LHCN-M2 (cell line): ENCODE results near the gene GGT1. TPM values are rescaled to one million over a fixed set of nuclear protein-coding genes. Genes with fewer than 3 reads are reported as not detected.
"Not testable (repeated sequence)": the region's sequence is repeated elsewhere in the genome, so short reads cannot be mapped to it uniquely, and the experiment has no call there.

ENCODE experiments used
- DNase-seq: peaks from one replicate; pipeline ENCODE4 v3.0.0-alpha.2; 2012; ENCODE audit warnings: low read depth
- total RNA-seq: library from RNA; depleted of rRNA; stranded (reverse); fragments of >200 nt; gene quantifications from 2 replicates; pipeline ENCODE4 v1.2.3, GENCODE V29; 2014

The GGT1 gene
- total RNA-seq, 1 experiment from 2014 or later = 1.1 TPM

GRCh38 chr22:24595863-24596262 is 7.1 kb upstream of the GGT1 start:
- DNase-seq = no peak

- not testable (repeated sequence) for DNase-seq
Observed at GRCh38 chr22:24597076-24597475, 5.9 kb upstream of the GGT1 start.

- DNase-seq = no peak
Observed at GRCh38 chr22:24599514-24599913, 3.5 kb upstream of the GGT1 start.

- not testable (repeated sequence) for DNase-seq
Observed at GRCh38 chr22:24599958-24600715, 2.9 kb upstream of the GGT1 start.

GRCh38 chr22:24601217-24602104 is 1.5 kb upstream of the GGT1 start:
- DNase-seq = no peak

GRCh38 chr22:24602105-24602749 is 766 bp upstream of the GGT1 start:
- DNase-seq = not testable (repeated sequence)

GRCh38 chr22:24603770-24604629 is 1.0 kb downstream of the GGT1 start:
- DNase-seq = not testable (repeated sequence)

- not testable (repeated sequence) for DNase-seq
Observed at GRCh38 chr22:24606340-24606739, 3.3 kb downstream of the GGT1 start.

- DNase-seq = not testable (repeated sequence)
Observed at GRCh38 chr22:24607429-24607983, 4.5 kb downstream of the GGT1 start.

GRCh38 chr22:24608327-24608726 is 5.3 kb downstream of the GGT1 start:
- DNase-seq = not testable (repeated sequence)

GRCh38 chr22:24609888-24610287 is 6.9 kb downstream of the GGT1 start:
- DNase-seq = not testable (repeated sequence)

- DNase-seq = not testable (repeated sequence)
Observed at GRCh38 chr22:24614794-24615193, 11.8 kb downstream of the GGT1 start.

GRCh38 chr22:24621244-24621643 is 18.3 kb downstream of the GGT1 start:
- not testable (repeated sequence) for DNase-seq

- not testable (repeated sequence) for DNase-seq
Observed at GRCh38 chr22:24622596-24622995, 19.6 kb downstream of the GGT1 start.

- not testable (repeated sequence) for DNase-seq
Observed at GRCh38 chr22:24627911-24628310, 24.9 kb downstream of the GGT1 start.

- DNase-seq = peak; percentile 1
Observed at GRCh38 chr22:24629069-24629468, 26.1 kb downstream of the GGT1 start.

GRCh38 chr22:24630812-24631427 is 27.9 kb downstream of the GGT1 start:
- not testable (repeated sequence) for DNase-seq

- DNase-seq = not testable (repeated sequence)
Observed at GRCh38 chr22:24631430-24632122, 28.6 kb downstream of the GGT1 start.

- peak; percentile 47 for DNase-seq
Observed at GRCh38 chr22:24632642-24633041, 29.6 kb downstream of the GGT1 start.
